GM06990 (cell line): Measurements from ENCODE around the gene CD83.
"Not testable (repeated sequence)": the region's sequence is repeated elsewhere in the genome, so short reads cannot be mapped to it uniquely, and the experiment has no call there.

ENCODE experiments used
- DNase-seq: peaks from one replicate; pipeline ENCODE4 v3.0.0-alpha.2; 2011; ENCODE audit not compliant: insufficient read length; ENCODE audit errors: extremely low read depth
- H3K27me3 ChIP-seq: replicated peaks from 2 replicates; pipeline ENCODE4 v1.6.0; 2011; ENCODE audit warnings: low read length; ENCODE audit not compliant: control insufficient read depth, insufficient read depth
- H3K36me3 ChIP-seq: 2 replicates; pipeline ENCODE4 v1.5.1; 2011; ENCODE audit warnings: low read length; ENCODE audit not compliant: control insufficient read depth, insufficient read depth
- H3K4me3 ChIP-seq: replicated peaks from 2 replicates; pipeline ENCODE4 v1.5.1; 2011; ENCODE audit warnings: low read depth, mild to moderate bottlenecking, control low read depth, low read length
- TF ChIP-seq, protein P1 (sequence below): IDR thresholded peaks from 2 replicates; pipeline ENCODE4 v1.5.1; 2011; ENCODE audit warnings: low read length, control low read depth, mild to moderate bottlenecking, inconsistent platforms; ENCODE audit not compliant: insufficient read depth, poor library complexity, severe bottlenecking

Gene CD83, protein sequence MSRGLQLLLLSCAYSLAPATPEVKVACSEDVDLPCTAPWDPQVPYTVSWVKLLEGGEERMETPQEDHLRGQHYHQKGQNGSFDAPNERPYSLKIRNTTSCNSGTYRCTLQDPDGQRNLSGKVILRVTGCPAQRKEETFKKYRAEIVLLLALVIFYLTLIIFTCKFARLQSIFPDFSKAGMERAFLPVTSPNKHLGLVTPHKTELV

DNA sequence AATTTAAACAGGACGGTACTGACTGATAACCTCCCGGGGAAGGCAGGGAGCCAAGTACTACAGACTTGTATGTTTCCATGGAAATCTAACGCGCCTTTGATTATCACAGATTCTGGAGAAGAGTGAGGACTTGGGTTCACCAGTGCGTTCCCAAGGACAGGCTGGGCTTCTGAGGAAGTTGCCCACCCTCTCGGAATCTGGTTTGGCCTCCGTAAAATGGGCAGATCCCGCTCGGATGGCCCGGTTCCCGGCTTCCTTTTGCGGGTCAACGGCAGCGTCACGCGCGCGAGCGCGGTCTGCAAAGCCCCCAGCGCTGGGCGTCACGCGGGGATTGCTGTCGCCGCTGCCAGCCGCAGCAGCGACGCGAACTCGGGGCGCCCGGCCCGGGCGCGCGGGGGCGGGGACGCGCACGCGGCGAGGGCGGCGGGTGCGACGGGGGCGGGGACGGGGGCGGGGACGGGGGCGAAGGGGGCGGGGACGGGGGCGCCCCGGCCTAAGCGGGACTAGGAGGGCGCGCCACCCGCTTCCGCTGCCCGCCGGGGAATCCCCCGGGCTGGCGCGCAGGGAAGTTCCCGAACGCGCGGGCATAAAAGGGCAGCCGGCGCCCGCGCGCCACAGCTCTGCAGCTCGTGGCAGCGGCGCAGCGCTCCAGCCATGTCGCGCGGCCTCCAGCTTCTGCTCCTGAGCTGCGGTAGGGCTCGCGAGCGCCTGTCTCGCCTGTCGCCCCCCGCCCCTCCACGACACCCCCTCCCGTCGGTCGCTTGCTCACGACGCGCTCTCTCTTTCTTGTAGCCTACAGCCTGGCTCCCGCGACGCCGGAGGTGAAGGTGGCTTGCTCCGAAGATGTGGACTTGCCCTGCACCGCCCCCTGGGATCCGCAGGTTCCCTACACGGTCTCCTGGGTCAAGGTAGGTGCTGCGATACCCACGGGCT is at the start of gene CD83:
TSS of gene CD83 (plus strand) at position 615 of the 933 bp plus-strand sequence. CDS start at position 655, 40 bp downstream.
- H3K27me3 ChIP-seq, result no peaks in the 10 kb centered on the region
- H3K4me3 ChIP-seq, result peak within 1 kb of the TSS; percentile 85
- peak; percentile 94 for DNase-seq
- TF ChIP-seq, protein P1, sequence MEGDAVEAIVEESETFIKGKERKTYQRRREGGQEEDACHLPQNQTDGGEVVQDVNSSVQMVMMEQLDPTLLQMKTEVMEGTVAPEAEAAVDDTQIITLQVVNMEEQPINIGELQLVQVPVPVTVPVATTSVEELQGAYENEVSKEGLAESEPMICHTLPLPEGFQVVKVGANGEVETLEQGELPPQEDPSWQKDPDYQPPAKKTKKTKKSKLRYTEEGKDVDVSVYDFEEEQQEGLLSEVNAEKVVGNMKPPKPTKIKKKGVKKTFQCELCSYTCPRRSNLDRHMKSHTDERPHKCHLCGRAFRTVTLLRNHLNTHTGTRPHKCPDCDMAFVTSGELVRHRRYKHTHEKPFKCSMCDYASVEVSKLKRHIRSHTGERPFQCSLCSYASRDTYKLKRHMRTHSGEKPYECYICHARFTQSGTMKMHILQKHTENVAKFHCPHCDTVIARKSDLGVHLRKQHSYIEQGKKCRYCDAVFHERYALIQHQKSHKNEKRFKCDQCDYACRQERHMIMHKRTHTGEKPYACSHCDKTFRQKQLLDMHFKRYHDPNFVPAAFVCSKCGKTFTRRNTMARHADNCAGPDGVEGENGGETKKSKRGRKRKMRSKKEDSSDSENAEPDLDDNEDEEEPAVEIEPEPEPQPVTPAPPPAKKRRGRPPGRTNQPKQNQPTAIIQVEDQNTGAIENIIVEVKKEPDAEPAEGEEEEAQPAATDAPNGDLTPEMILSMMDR, result peak; percentile 20
- no peaks in the 10 kb centered on the region for H3K36me3 ChIP-seq

DNA sequence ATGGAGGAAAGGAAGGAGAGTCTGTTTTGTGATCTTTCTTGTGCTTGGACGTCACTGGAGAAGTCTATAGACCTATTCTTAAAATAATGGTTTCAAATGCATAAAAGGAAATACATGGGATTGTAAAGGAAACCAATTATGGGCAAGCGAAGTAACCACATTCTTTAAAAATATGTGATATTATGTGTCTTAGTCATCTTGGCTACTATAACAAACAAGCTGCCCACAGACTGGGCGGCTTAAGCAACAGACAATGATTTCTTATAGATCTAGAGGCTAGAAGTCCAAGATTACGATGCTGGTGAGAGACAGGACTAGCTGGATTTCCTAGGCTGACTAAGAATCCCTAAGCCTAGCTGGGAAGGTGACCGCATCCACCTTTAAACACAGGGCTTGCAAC is 49.4 kb upstream of the CD83 start:
- TF ChIP-seq, protein P1, result no peak
- Histone ChIP-seq H3K36me3 (no peaks in the 10 kb centered on the region), H3K4me3 (no peak overlapping the region), H3K27me3 (no peaks in the 10 kb centered on the region)
- no peak for DNase-seq

DNA sequence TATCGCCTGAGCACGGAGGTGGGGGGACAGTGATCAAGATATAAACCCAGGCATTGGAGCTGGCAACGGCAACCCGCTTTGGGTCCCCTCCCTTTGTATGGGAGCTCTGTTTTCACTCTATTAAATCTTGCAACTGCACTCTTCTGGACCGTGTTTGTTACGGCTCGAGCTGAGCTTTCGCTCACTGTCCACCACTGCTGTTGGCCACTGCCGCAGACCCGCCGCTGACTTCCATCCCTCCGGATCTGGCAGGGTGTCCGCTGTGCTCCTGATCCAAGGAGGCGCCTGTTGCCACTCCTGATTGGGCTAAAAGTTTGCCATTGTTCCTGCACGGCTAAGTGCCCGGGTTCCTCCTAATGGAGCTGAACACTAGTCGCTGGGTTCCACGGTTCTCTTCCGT is 48.9 kb upstream of the CD83 start:
- H3K36me3 ChIP-seq, result no peaks in the 10 kb centered on the region
- no peak for DNase-seq
- H3K27me3 ChIP-seq, result no peaks in the 10 kb centered on the region
- no peak overlapping the region for H3K4me3 ChIP-seq
- TF ChIP-seq, protein P1, result no peak

DNA sequence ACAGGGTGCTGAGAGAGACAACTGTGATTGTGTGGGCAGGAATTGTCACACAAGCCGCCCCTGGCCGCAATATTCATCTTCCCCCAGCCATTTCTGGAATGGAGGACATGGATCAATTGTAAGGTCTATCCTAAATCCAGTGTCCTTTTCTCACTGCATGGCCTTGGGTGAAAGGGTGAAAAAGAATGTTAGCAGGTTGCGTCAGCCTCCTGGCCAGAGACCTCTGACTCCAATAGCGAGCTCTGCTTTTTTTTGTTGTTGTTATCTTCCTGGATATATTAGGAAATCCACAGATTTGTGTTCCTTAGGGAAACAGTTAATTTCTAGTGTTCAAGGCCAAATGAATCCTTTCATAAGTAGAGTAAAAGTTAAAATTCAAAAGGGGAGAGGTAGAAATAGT is 47.1 kb upstream of the CD83 start:
- TF ChIP-seq, protein P1, result no peak
- Histone ChIP-seq H3K4me3 (no peak overlapping the region), H3K27me3 (no peaks in the 10 kb centered on the region), H3K36me3 (no peaks in the 10 kb centered on the region)
- no peak for DNase-seq

DNA sequence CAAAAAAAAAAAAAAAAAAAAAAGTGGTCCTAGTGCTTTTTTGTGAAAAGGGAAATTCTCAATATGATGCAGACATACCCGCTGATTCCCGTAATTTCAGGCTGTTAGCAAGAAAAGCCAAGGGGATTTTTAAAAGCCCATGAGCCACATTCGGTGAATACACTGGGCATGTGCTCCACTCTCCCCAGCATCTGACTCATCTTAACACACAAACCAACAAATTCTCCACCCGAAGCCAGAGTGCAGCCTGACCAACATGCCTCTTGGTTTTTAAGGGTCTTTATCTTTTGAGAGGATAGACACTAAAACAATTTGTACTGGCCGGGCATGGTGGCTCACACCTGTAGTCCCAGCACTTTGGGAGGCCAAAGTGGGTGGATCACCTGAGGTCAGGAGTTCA is 45.5 kb upstream of the CD83 start:
- H3K36me3 ChIP-seq, result no peaks in the 10 kb centered on the region
- H3K4me3 ChIP-seq, result no peak overlapping the region
- no peaks in the 10 kb centered on the region for H3K27me3 ChIP-seq
- TF ChIP-seq, protein P1, result no peak
- DNase-seq, result no peak

DNA sequence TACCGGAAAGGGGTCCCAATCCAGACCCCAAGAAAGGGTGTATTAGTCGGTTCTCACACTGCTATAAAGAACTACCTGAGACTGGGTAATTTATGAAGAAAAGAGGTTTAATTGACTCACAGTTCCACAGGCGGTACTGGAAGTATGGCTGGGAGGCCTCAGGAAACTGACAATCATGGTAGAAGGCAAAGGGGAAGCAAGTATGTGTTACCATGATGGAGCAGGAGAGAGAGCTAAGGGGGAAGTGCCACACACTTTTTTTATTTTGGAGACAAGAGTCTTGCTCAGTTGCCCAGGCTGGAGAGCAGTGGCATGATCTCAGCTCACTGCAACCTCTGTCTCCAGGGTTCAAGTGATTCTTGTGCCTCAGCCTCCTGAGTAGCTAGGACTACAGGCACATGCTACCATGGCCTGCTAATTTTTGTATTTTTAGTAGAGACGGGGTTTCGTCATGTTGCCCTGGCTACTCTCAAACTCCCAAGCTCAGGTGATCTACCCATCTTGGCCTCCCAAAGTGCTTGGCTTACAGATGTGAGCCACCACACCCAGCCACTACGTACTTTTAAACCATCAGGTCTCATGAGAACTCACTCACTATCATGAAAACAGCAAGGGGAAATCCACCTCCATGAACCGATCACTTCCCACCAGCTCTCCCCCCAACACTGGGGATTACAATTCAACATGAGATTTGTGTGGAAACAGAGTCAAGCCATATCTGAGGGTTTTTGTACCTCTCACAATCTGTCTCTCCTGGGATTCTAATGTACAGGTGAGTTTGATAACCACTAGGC is 43.8 kb upstream of the CD83 start:
- H3K36me3 ChIP-seq, H3K27me3 ChIP-seq, DNase-seq, H3K4me3 ChIP-seq: not testable (repeated sequence)
